Measurements from ENCODE around the gene TDRD3. TPM values are rescaled to one million over a fixed set of nuclear protein-coding genes. Genes with fewer than 3 reads are reported as not detected.

TDRD3 gene
- total RNA-seq (2022; extraction: Qiagen RNA extraction) = 5.4 to 6.4 TPM (median 5.7 TPM) in 5 replicates

GRCh38 chr13:60396783-60397703 lies at the start of gene TDRD3:
Gene TDRD3, plus strand, starts transcription at chr13:60397220. Its CDS starts 145 bp downstream, at chr13:60397365.

Other genes with a start within 250 kb of the TDRD3 start
- 6.7 to 9.6 TPM (median 8.3 TPM) in 5 replicates for gene DIAPH3, start 233.3 kb upstream of the TDRD3 start, total RNA-seq (2022; extraction: Qiagen RNA extraction)